Left lobe of liver (tissue), 2 donors: ENCODE data around the gene ARHGAP23. TPM values are rescaled to one million over a fixed set of nuclear protein-coding genes. Genes with fewer than 3 reads are reported as not detected.
A peak's percentile ranks its signal among the peaks of the same experiment; 100 is the strongest.
"Not testable (repeated sequence)": the region's sequence is repeated elsewhere in the genome, so short reads cannot be mapped to it uniquely, and the experiment has no call there.

Source experiments
- ATAC-seq: fragments of 200-7000 bp; cut with Tn5 transposase; one replicate; pipeline ENCODE4 v1.9.1; 2020; ENCODE audit warnings: mild to moderate bottlenecking, moderate library complexity
- DNase-seq: peaks from one replicate; pipeline ENCODE4 v3.0.0-alpha.2; 2020; ENCODE audit warnings: low spot score
- total RNA-seq: library from RNA; stranded (reverse); gene quantifications from one replicate; pipeline ENCODE4 v1.2.1, GENCODE V29; 2021
- donor health status: DM: no; HTN: no; CAD: no; lungs with moderate emphysema.
- donor health status: DM: no; HTN: yes; CAD: no.

ARHGAP23 gene
- total RNA-seq, 1 donor from 2014 or later: 3.3 TPM

GRCh38 chr17:38419508-38419981 is 8.7 kb upstream of the ARHGAP23 start:
- ATAC-seq (no peak), DNase-seq (no peak)

- DNase-seq (no peak), ATAC-seq (no peak)
These were observed 7.7 kb upstream of the ARHGAP23 start for GRCh38 chr17:38420518-38420917.

GRCh38 chr17:38421171-38421841 is 7.0 kb upstream of the ARHGAP23 start:
- no peak for DNase-seq
- ATAC-seq: no peak

GRCh38 chr17:38421871-38422827 is 6.1 kb upstream of the ARHGAP23 start:
- DNase-seq (no peak), ATAC-seq (no peak)

- ATAC-seq (no peak), DNase-seq (no peak)
These were observed 3.8 kb upstream of the ARHGAP23 start for GRCh38 chr17:38424297-38424972.

GRCh38 chr17:38425031-38425430 is 3.2 kb upstream of the ARHGAP23 start:
- DNase-seq (no peak), ATAC-seq (no peak)

GRCh38 chr17:38425744-38426143 is 2.5 kb upstream of the ARHGAP23 start:
- ATAC-seq: no peak
- DNase-seq: no peak

- DNase-seq (no peak), ATAC-seq (no peak)
These were observed 1.8 kb upstream of the ARHGAP23 start for GRCh38 chr17:38426441-38426840.

GRCh38 chr17:38427160-38427949 is 909 bp upstream of the ARHGAP23 start:
- DNase-seq (no peak), ATAC-seq (no peak)

- DNase-seq (no peak), ATAC-seq (peak; percentile 40)
These were observed 543 bp downstream of the ARHGAP23 start for GRCh38 chr17:38428643-38429371.

GRCh38 chr17:38429476-38430100 is 1.3 kb downstream of the ARHGAP23 start:
- ATAC-seq (no peak), DNase-seq (no peak)

- DNase-seq: no peak
- ATAC-seq: no peak
These were observed 2.1 kb downstream of the ARHGAP23 start for GRCh38 chr17:38430316-38430715.

- DNase-seq (no peak), ATAC-seq (no peak)
These were observed 2.6 kb downstream of the ARHGAP23 start for GRCh38 chr17:38430822-38431221.

- ATAC-seq: no peak
- DNase-seq: no peak
These were observed 3.3 kb downstream of the ARHGAP23 start for GRCh38 chr17:38431346-38432145.

- ATAC-seq (no peak), DNase-seq (no peak)
These were observed 6.0 kb downstream of the ARHGAP23 start for GRCh38 chr17:38434178-38434665.

GRCh38 chr17:38435795-38436194 is 7.5 kb downstream of the ARHGAP23 start:
- DNase-seq (no peak), ATAC-seq (no peak)

- no peak for DNase-seq
These were observed 8.1 kb downstream of the ARHGAP23 start for GRCh38 chr17:38436386-38436785.

GRCh38 chr17:38437313-38437712 is 9.0 kb downstream of the ARHGAP23 start:
- ATAC-seq, DNase-seq: not testable (repeated sequence)

More at GRCh38 chr17:38436386-38436785, 8.1 kb downstream of the ARHGAP23 start:
- ATAC-seq: no peak
